Measurements from ENCODE around the gene RNF41. TPM values are rescaled to one million over a fixed set of nuclear protein-coding genes. Genes with fewer than 3 reads are reported as not detected.

Gene RNF41
- total and polyA plus RNA-seq, 2 of the 13 experiments (the other 11 are each of a cell fraction or from before 2014, with no cell fraction given): 27.1 to 39.4 TPM

GRCh38 chr12:56161690-56162351 is 59.9 kb downstream of the RNF41 start (continued):
- no peak for TF ChIP-seq ZNF800 (CRISPR knock-in tag; IDR thresholded peaks at IDR 0.05)
- TF ChIP-seq ZNF605 (CRISPR knock-in tag; IDR thresholded peaks at IDR 0.05): no peak
- TF ChIP-seq RBFOX2 (IDR thresholded peaks at IDR 0.05; ENCODE audit: low read depth, low read length): 0 out of 2 replicates have a peak, but pooled peaks have one; percentile 3
- no peak for TF ChIP-seq ZNF296 (CRISPR knock-in tag; conservative IDR thresholded peaks at IDR 0.05)
- TF ChIP-seq POLR2AphosphoS5 (IDR thresholded peaks at IDR 0.05; ENCODE audit: low read depth, low read length): peak; percentile 32
- TF ChIP-seq SSRP1 (CRISPR knock-in tag; IDR thresholded peaks at IDR 0.05): peak; percentile 80; the same call in 1 of the 2 replicates
- no peak for TF ChIP-seq DRAP1 (CRISPR knock-in tag; IDR thresholded peaks at IDR 0.05)
- TF ChIP-seq MTA1 (CRISPR knock-in tag; IDR thresholded peaks at IDR 0.05; ENCODE audit: borderline replicate concordance): no peak
- peak in 1 of 2 experiments; percentile 11; a peak in 1 of 4 replicates for TF ChIP-seq POLR2A (IDR thresholded peaks at IDR 0.05; ENCODE audit: insufficient read depth in 1 of 2, low read depth in 2 of 2, low read length in 2 of 2)
- TF ChIP-seq ZNF224 (CRISPR knock-in tag; IDR thresholded peaks at IDR 0.05): no peak
- TF ChIP-seq ZNF513 (CRISPR knock-in tag; conservative IDR thresholded peaks at IDR 0.05): no peak
- peak; percentile 50 for TF ChIP-seq AGO2 (optimal IDR thresholded peaks at IDR 0.05; ENCODE audit: low read depth, low read length)
- TF ChIP-seq PTBP1 (IDR thresholded peaks at IDR 0.05; ENCODE audit: low read depth, low read length, poor library complexity, severe bottlenecking): no peak
- TF ChIP-seq MED1 (CRISPR knock-in tag; IDR thresholded peaks at IDR 0.05): no peak
- no peak for TF ChIP-seq RFX5 (IDR thresholded peaks at IDR 0.05; ENCODE audit: low read depth, low read length)
- TF ChIP-seq ZNF251 (CRISPR knock-in tag; IDR thresholded peaks at IDR 0.05): no peak
- TF ChIP-seq POLR2G (IDR thresholded peaks at IDR 0.05; ENCODE audit: low read depth, low read length): peak; percentile 9; the same call in 1 of the 2 replicates

Data from HepG2 (cell line).